Suppressor macrophage treated with lipopolysaccharide for 4 hours (primary cell): Measurements from ENCODE around the gene SH3RF3.

Source experiments
- DNase-seq: peaks from one replicate; pipeline ENCODE4 v3.0.0-alpha.2; 2020

The SH3RF3 gene

GRCh38 chr2:109404681-109405080 lies 275.7 kb downstream of the SH3RF3 start:
- DNase-seq, result no peak

GRCh38 chr2:109405873-109406272 lies 276.9 kb downstream of the SH3RF3 start:
- no peak for DNase-seq

- no peak for DNase-seq
Observed at GRCh38 chr2:109406301-109406700, 277.3 kb downstream of the SH3RF3 start.

- no peak for DNase-seq
Observed at GRCh38 chr2:109407276-109408042, 278.5 kb downstream of the SH3RF3 start.

- DNase-seq, result no peak
Observed at GRCh38 chr2:109408043-109408335, 279.0 kb downstream of the SH3RF3 start.

- no peak for DNase-seq
Observed at GRCh38 chr2:109409321-109410038, 280.5 kb downstream of the SH3RF3 start.

- no peak for DNase-seq
Observed at GRCh38 chr2:109410039-109410815, 281.2 kb downstream of the SH3RF3 start.

GRCh38 chr2:109411640-109412325 lies 282.8 kb downstream of the SH3RF3 start:
- DNase-seq, result no peak

- DNase-seq, result no peak
Observed at GRCh38 chr2:109415581-109416013, 286.6 kb downstream of the SH3RF3 start.

GRCh38 chr2:109417701-109418335 lies 288.8 kb downstream of the SH3RF3 start:
- DNase-seq, result no peak

- DNase-seq, result no peak
Observed at GRCh38 chr2:109418716-109419115, 289.7 kb downstream of the SH3RF3 start.

GRCh38 chr2:109419171-109419756 lies 290.3 kb downstream of the SH3RF3 start:
- DNase-seq, result no peak

- no peak for DNase-seq
Observed at GRCh38 chr2:109419960-109420370, 291.0 kb downstream of the SH3RF3 start.

GRCh38 chr2:109421101-109421500 lies 292.1 kb downstream of the SH3RF3 start:
- no peak for DNase-seq

GRCh38 chr2:109421642-109422041 lies 292.6 kb downstream of the SH3RF3 start:
- no peak for DNase-seq

- no peak for DNase-seq
Observed at GRCh38 chr2:109422071-109422757, 293.2 kb downstream of the SH3RF3 start.

GRCh38 chr2:109422758-109423500 lies 293.9 kb downstream of the SH3RF3 start:
- DNase-seq, result no peak

- peak; percentile 12 for DNase-seq
Observed at GRCh38 chr2:109423556-109424359, 294.8 kb downstream of the SH3RF3 start.

- no peak for DNase-seq
Observed at GRCh38 chr2:109425411-109425810, 296.4 kb downstream of the SH3RF3 start.

- no peak for DNase-seq
Observed at GRCh38 chr2:109427661-109428091, 298.7 kb downstream of the SH3RF3 start.
